Tongue (tissue), 2 donors: Measurements from ENCODE around the gene COL23A1. TPM values are rescaled to one million over a fixed set of nuclear protein-coding genes. Genes with fewer than 3 reads are reported as not detected.

Experiments
- DNase-seq: peaks from one replicate; pipeline ENCODE4 v3.0.0-alpha.2; 2015
- total RNA-seq: library from RNA; depleted of rRNA; stranded (reverse); fragments of >200 nt; gene quantifications from one replicate; pipeline ENCODE4 v1.2.3, GENCODE V29; 2014

COL23A1 gene
- total RNA-seq, 1 donor from 2014 or later, result 5.4 TPM

GRCh38 chr5:178355671-178356070 lies 234.5 kb downstream of the COL23A1 start:
- no peak for DNase-seq

GRCh38 chr5:178353461-178353860 lies 236.7 kb downstream of the COL23A1 start:
- no peak for DNase-seq

DNA sequence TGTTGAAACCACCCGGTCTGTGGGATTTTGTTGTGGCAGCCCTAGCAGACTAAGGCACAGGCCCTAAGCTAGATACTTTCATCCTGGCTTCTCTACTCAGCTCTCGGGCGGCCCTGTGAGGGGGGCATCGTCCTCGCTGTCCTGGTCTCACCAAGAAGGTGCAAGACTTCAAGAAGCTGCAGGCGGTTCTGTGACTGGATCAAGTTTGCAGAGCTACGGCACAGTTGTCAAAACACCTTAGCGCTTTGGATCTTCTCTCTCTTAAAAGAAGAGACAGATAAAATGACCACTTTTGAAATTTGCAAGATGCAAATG lies 238.2 kb downstream of the COL23A1 start:
- no peak for DNase-seq

DNA sequence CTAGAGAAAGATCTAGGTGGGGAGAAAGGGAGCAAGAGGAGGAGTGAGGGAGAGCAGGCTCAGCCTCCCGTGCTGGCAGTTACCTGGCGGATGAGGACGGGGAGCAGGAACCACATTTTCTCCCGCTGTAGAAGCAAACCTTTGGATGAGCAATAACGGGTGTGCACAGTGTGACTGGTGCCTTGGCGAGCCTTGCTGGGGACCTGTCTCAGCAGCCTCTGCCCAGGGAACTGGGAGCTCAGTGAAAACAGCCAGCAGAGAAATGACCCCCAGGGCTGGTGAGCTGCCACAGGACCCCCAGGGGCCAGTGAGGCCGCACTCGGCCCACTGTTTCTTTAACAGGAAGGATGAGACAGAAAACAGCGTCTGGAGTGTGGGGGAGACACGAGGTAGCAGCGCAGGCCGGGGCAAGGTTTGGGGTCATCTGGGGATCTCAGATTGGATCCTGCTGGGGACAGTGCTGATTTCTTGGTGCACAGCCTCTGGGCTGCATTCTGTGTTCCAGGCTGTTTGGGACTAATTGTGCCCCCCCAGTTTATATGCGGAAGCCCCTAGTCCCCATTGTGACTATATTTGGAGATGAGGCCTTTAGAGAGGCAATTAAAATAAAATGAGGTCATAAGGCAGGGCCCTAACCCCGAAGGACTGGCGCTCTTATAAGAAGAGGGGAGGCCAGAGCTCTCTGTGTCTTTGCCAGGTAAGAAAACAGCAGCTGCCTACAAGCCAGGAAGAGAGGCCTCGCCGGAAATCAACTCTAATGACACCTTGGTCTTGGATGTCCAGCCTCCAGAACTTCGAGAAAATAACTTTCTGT lies 238.8 kb downstream of the COL23A1 start:
- no peak for DNase-seq

GRCh38 chr5:178350361-178351220 lies 239.6 kb downstream of the COL23A1 start:
- no peak for DNase-seq

DNA sequence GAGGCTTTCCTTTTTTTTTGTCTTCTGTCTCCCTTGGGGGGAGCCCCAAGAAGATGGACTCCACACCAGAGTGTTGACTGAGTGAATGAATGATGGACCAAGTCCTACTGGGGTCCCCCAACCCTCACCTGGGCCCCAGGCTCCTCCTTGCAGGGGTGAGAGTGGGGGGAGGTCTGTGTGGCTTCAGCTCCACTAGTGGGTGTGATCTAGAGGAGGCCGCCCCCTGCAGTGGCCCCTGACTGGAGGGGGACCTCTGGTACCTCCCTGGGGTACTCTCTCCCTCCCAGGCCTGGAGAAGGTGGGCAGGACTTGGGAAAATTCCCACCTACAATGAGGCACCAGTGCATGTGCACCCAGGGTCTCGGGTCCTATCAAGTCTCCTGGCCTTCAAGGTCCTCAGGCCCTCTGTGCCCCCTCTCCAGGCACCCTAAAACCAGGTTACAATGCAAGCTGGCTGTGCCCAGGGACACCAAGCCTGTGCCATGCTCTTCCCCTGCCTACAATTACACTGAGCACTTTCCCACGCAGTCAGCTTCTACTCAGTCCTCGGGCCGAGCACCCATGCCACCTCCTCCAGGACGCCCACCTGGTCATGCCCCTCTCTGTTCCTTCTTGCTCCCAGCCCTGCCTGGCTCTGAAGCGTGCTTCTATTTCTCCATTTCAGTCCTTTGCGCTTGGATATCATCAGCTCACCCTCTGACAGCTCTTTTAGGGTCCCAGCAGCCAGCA lies 240.4 kb downstream of the COL23A1 start:
- DNase-seq, result no peak

DNA sequence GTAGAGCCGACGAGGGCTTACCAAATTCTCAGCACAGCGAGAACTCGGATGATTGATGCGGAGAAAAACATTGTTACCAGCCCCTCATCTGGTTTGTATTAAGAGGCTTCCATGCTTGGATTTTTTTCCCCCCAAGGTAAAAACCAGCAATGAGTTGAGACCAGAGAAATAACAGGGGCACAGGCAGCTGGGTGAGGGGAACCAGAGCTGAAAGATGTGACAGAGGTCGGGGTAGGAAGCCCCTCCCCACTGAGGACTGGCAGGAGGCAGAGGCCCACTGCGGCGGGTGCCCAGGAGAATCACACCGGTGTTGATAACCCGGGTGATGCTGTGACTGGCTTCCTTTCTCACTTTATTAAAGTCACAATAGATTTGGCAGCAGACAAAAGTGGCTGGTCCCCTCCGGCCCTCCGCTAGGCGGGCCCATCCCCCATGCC lies 241.1 kb downstream of the COL23A1 start:
- DNase-seq, result peak; percentile 65

DNA sequence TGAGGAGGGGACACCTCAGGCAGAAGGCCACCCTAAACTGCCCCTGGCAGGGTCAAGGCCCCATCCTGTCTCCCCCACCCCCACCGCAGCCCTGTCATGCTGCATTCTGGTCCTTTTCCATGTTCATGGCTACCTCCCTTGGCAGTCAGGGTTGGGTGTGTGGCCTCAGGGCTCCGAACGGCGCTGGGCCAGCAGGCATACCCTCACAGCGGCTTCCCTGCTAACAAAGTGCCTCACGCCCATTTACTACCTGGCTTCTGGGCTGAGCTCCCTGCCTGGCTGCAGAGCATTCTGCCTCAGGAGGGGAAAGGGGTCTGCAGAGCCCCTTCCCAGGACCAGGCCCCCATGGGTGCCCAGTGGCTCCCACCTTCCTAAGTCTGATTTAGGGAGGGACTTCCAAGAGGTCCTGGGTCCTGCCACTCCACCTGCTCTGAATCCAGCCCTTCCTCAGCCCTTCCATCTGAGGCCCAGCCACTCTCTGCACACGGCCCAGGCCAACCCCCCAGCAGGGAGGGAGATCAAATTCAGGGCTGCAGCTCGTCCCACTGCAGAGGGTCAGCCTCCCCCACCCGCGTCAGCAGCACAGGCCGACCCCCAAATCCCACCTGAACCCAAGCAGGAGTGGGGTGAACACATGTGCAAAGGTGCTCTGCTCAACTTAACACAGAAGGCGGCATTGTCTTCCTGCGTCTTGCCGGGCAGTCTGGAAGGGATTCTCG lies 241.7 kb downstream of the COL23A1 start:
- no peak for DNase-seq

- no peak for DNase-seq
Observed at GRCh38 chr5:178347956-178348355, 242.2 kb downstream of the COL23A1 start.

GRCh38 chr5:178346607-178347334 lies 243.4 kb downstream of the COL23A1 start:
- DNase-seq, result no peak

DNA sequence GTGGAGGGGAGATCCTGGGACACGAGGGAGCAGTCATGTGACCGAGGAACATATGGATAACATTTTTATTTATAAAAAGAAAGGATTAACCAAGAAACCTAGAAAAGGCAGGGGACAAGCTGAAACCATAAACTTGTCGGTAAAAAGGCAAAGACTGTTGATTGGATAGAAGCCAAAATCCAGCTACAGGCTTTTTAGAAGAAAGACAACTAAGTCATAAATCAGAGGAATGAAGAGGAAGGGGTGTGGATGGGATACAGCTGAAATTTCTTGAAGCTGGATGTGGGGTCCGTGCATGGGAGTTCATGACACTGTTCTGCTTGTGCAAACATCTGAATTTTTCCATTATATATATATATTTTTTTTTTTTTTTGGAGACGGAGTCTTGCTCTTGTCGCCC lies 246.9 kb downstream of the COL23A1 start:
- no peak for DNase-seq

- no peak for DNase-seq
Observed at GRCh38 chr5:178341851-178342140, 248.4 kb downstream of the COL23A1 start.

DNA sequence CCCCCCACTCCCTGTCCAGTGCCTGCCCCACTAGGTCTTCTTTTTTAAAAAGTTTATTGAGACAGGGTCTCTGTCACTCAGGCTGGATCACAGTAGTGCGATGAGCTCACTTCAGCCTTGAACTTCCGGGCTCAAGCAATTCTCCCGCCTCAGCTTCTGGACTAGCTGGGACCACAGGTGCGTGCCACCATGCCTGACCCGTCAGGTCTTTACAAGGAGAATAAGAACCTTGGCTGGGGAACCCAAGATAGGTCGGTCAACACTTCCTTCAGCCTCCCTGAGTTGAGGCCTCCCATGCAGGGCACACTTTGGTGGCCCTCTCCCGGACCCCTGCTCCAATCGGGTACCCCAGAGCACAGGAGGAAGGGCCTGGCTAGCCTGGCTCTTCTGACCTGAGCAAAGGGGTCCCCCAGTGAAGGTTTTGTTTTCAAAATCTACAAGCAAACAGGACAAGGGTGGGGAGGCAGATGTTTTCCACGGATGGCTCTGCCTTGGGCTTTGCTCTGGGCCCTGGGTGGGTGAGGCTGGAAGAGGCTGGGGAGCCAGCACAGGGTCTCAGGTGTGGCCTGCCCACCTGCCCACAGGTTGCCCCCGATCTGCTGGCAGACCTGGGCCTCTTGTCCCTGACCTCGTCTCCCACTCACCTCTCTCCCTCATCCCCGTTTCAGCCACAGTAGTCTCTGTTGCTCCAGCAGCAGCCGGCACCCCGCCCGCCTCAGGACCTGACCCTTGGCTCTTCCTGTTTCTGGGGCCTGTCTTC lies 248.9 kb downstream of the COL23A1 start:
- DNase-seq, result no peak

DNA sequence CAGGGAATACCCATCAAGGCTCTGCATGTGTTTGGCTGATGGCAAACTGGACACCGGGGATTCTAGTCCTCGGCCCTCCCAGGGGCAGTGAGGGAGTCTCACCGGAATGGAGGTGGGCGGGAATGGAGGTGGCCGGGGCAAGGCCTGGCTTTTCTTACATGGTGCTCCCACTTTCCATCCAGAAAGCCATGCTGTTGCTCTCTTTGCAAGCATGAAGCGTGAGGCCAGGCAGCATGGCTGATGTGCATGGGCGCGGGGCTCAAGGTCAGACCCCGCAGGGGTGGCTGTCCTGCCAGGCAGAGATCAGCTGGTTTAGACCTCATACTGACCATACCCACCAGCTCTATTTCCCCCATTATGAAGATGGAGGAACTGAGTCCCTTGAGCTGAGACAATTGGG lies 249.6 kb downstream of the COL23A1 start:
- no peak for DNase-seq

DNA sequence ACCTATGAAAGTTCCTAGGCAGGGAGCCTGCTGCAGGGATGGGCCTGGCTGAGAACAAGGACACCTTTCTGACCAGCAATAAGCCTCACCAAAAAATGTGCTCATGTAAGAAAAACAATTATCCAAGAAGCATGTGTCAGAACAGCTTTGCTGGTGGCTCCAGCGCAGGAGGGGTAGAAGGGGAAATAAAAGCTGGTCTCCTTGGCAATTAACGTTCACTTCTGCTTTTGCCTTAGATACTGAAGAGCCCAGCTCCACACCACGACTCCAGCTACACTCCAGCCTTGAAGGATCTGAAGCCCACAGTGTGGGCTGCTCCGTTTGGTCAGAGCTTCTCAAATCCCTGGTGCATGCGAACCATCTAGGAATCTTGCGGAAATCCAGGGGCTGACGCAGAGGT lies 250.0 kb downstream of the COL23A1 start:
- DNase-seq, result no peak

- DNase-seq, result no peak
Observed at GRCh38 chr5:178339272-178339671, 250.9 kb downstream of the COL23A1 start.

- peak; percentile 49 for DNase-seq
Observed at GRCh38 chr5:178338750-178339144, 251.4 kb downstream of the COL23A1 start.

GRCh38 chr5:178338126-178338749 lies 252.0 kb downstream of the COL23A1 start:
- no peak for DNase-seq

DNA sequence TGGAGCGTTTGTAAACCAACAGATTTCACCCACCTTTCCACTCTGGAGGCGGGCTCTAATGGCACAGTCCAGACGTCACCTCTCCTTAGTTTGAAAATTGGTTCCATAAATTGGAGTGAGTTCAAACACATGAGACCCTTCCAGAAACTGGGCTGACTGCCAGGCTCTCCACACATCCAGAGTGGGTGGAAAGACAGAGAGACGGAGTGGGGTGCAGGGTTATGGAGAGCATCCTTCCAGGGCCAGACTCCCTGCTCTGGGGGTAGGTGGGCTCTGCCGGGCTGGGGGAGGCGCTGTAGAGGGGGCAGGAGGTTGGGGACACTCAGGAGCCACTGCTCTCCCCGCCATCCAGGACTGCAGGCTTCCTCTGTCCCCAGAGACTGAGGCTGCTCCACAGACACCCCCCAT lies 252.9 kb downstream of the COL23A1 start:
- peak; percentile 45 for DNase-seq

DNA sequence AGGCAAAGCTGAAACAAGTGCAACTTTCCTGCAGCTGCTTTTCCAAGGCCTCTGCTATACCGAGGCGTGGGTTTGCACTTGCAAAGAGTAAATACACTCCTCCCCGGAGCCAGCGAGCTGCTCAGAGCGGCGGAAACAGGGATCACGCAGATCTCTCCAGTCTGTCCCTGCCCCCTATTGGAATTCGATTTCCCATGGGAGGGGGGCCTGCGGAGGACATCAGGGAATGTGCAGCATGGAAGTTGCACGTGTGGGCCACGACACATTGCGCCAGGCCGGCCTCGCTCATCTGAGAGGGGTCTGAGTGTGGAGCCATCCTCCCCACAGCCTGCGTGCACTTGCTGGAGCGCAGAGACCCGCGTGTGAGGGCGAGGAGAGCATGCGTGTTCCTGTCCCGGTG lies 253.3 kb downstream of the COL23A1 start:
- peak; percentile 59 for DNase-seq
